IMR-90 (cell line): ENCODE measurements around the gene CLCA2. TPM values are rescaled to one million over a fixed set of nuclear protein-coding genes. Genes with fewer than 3 reads are reported as not detected.

ENCODE experiments used
- ATAC-seq: fragments of 200-7000 bp; cut with Tn5 transposase; 2 replicates; pipeline ENCODE4 v1.9.1; 2020; ENCODE audit warnings: low read depth, mild to moderate bottlenecking, moderate library complexity
- BruUV-seq: library from RNA; stranded (reverse); fragments of 400-500 nt; replicated peaks from 2 replicates; lab custom pipeline; 2021; lab: Mats Ljungman, UMichigan
- CTCF ChIA-PET: fragments of 300-600 bp; formaldehyde crosslinking; extraction: SDS; loops from one replicate; lab custom pipeline; 2021; ENCODE audit warnings: antibody characterized with exemption; lab: Yijun Ruan, JAX
- POLR2A ChIA-PET: fragments of 300-600 bp; sonication (Branson Sonifier 250); formaldehyde crosslinking; loops from one replicate; lab custom pipeline; 2022; ENCODE audit warnings: antibody characterized with exemption; ENCODE audit not compliant: unreplicated experiment; lab: Charles Lee
- DNase-seq: peaks from one replicate; pipeline ENCODE4 v3.0.0; 2013
- H2AFZ ChIP-seq: replicated peaks from 2 replicates; pipeline ENCODE3; 2013; ENCODE audit warnings: low read length, mild to moderate bottlenecking; ENCODE audit not compliant: poor library complexity
- H2AK5ac ChIP-seq: 2 replicates; pipeline ENCODE4 v1.6.1; 2013; ENCODE audit warnings: low read depth, low read length, inconsistent platforms
- H2AK9ac ChIP-seq: replicated peaks from 2 replicates; pipeline ENCODE3; 2013; ENCODE audit warnings: mild to moderate bottlenecking, low read depth, low read length, moderate library complexity; ENCODE audit not compliant: poor library complexity
- H2BK120ac ChIP-seq: 2 replicates; pipeline ENCODE4 v1.6.1; 2013; ENCODE audit warnings: low read depth, low read length, inconsistent platforms
- H2BK15ac ChIP-seq: 3 replicates; pipeline ENCODE4 v1.6.1; 2013; ENCODE audit warnings: low read depth, low read length, inconsistent platforms
- H2BK20ac ChIP-seq: 2 replicates; pipeline ENCODE4 v1.6.1; 2013; ENCODE audit warnings: low read depth, mild to moderate bottlenecking, inconsistent platforms, low read length, moderate library complexity
- H2BK5ac ChIP-seq: 2 replicates; pipeline ENCODE4 v1.6.1; 2013; ENCODE audit warnings: mild to moderate bottlenecking, low read depth, low read length, inconsistent platforms; ENCODE audit not compliant: poor library complexity, severe bottlenecking
- H3K14ac ChIP-seq: replicated peaks from 2 replicates; pipeline ENCODE4 v1.6.1; 2013; ENCODE audit warnings: low read depth, low read length, inconsistent platforms
- H3K18ac ChIP-seq: 2 replicates; pipeline ENCODE4 v1.6.1; 2013; ENCODE audit warnings: low read depth, low read length, control low read depth
- H3K23ac ChIP-seq: 2 replicates; pipeline ENCODE4 v1.6.1; 2013; ENCODE audit warnings: low read depth, low read length, inconsistent platforms
- H3K27ac ChIP-seq: 2 replicates; pipeline ENCODE4 v1.5.1; 2013; ENCODE audit warnings: mild to moderate bottlenecking, control low read depth, low read length; ENCODE audit not compliant: insufficient read depth
- H3K27me3 ChIP-seq: 2 replicates; pipeline ENCODE4 v1.6.1; 2013; ENCODE audit warnings: low read length; ENCODE audit not compliant: control insufficient read depth, insufficient read depth
- H3K36me3 ChIP-seq: 2 replicates; pipeline ENCODE4 v1.6.1; 2013; ENCODE audit warnings: low read length, mixed read lengths; ENCODE audit not compliant: control insufficient read depth, insufficient read depth
- H3K4ac ChIP-seq: 2 replicates; pipeline ENCODE4 v1.6.1; 2013; ENCODE audit warnings: low read depth, low read length, inconsistent platforms
- H3K4me1 ChIP-seq: 2 replicates; pipeline ENCODE4 v1.6.1; 2013; ENCODE audit warnings: low read length, mixed read lengths; ENCODE audit not compliant: control insufficient read depth, insufficient read depth
- H3K4me2 ChIP-seq: 2 replicates; pipeline ENCODE4 v1.6.1; 2013; ENCODE audit warnings: low read depth, mild to moderate bottlenecking, control low read depth, low read length, moderate library complexity
- H3K4me3 ChIP-seq: 2 replicates; pipeline ENCODE4 v1.5.1; 2013; ENCODE audit warnings: low read depth, mild to moderate bottlenecking, control low read depth, low read length, moderate library complexity; ENCODE audit not compliant: insufficient read depth
- H3K56ac ChIP-seq: 2 replicates; pipeline ENCODE4 v1.6.1; 2013; ENCODE audit warnings: low read length, inconsistent platforms; ENCODE audit not compliant: insufficient read depth; ENCODE audit errors: extremely low read depth
- H3K79me1 ChIP-seq, 2 experiments: 2 replicates each; pipeline ENCODE4 v1.6.1; 2013; ENCODE audit warnings: low read length in 2 of 2, inconsistent platforms in 1 of 2, low read depth in 1 of 2
- H3K9ac ChIP-seq: 2 replicates; pipeline ENCODE4 v1.6.1; 2013; ENCODE audit warnings: low read depth, low read length, control low read depth
- H3K9me1 ChIP-seq: 2 replicates; pipeline ENCODE4 v1.6.1; 2013; ENCODE audit warnings: low read length, inconsistent platforms; ENCODE audit not compliant: insufficient read depth
- H3K9me3 ChIP-seq: 2 replicates; pipeline ENCODE4 v1.6.1; 2013; ENCODE audit warnings: low read length; ENCODE audit not compliant: control insufficient read depth, insufficient read depth
- H4K20me1 ChIP-seq: 2 replicates; pipeline ENCODE4 v1.6.1; 2013; ENCODE audit warnings: low read length, inconsistent platforms; ENCODE audit not compliant: insufficient read depth
- H4K5ac ChIP-seq: 2 replicates; pipeline ENCODE4 v1.6.1; 2013; ENCODE audit warnings: mild to moderate bottlenecking, low read depth, low read length, control low read depth
- H4K8ac ChIP-seq, 2 experiments: 2 replicates each; pipeline ENCODE4 v1.6.1; 2013; ENCODE audit warnings: low read depth in 2 of 2, low read length in 2 of 2, control low read depth in 1 of 2, inconsistent platforms in 1 of 2
- H4K91ac ChIP-seq: 2 replicates; pipeline ENCODE4 v1.6.1; 2013; ENCODE audit warnings: low read depth, low read length, inconsistent platforms; ENCODE audit not compliant: insufficient read depth
- BHLHE40 ChIP-seq: fragments of 150-350 bp; IDR thresholded peaks from 2 replicates; pipeline ENCODE4 v1.6.1; 2016; ENCODE audit warnings: mild to moderate bottlenecking, low read depth, low read length
- CEBPB ChIP-seq: IDR thresholded peaks from 2 replicates; pipeline ENCODE4 v1.6.1; 2012; ENCODE audit warnings: low read depth, low read length, improper control_type of control experiment
- ELK1 ChIP-seq: fragments of 150-350 bp; IDR thresholded peaks from 2 replicates; pipeline ENCODE4 v1.6.1; 2016; ENCODE audit warnings: low read depth, mild to moderate bottlenecking, low read length, moderate library complexity, borderline replicate concordance
- MAFK ChIP-seq: IDR thresholded peaks from 2 replicates; pipeline ENCODE4 v1.6.1; 2012; ENCODE audit warnings: low read depth, low read length, improper control_type of control experiment
- MXI1 ChIP-seq: IDR thresholded peaks from 2 replicates; pipeline ENCODE4 v1.6.1; 2012; ENCODE audit warnings: low read depth, mild to moderate bottlenecking, low read length, moderate library complexity, borderline replicate concordance
- POLR2A ChIP-seq: IDR thresholded peaks from 2 replicates; pipeline ENCODE4 v1.6.1; 2012; ENCODE audit warnings: mild to moderate bottlenecking, low read depth, low read length
- RAD21 ChIP-seq: IDR thresholded peaks from 2 replicates; pipeline ENCODE4 v1.6.1; 2012; ENCODE audit warnings: low read length, improper control_type of control experiment
- RCOR1 ChIP-seq: IDR thresholded peaks from 2 replicates; pipeline ENCODE4 v1.6.1; 2012; ENCODE audit warnings: mild to moderate bottlenecking, low read length, improper control_type of control experiment; ENCODE audit not compliant: insufficient replicate concordance
- RFX5 ChIP-seq: IDR thresholded peaks from 2 replicates; pipeline ENCODE4 v1.8.0; 2012; ENCODE audit warnings: low read depth, mild to moderate bottlenecking, low read length, moderate library complexity
- SMC3 ChIP-seq: fragments of 150-350 bp; IDR thresholded peaks from 2 replicates; pipeline ENCODE4 v1.6.1; 2016; ENCODE audit warnings: low read depth, mild to moderate bottlenecking, antibody characterized with exemption, low read length, moderate library complexity
- USF2 ChIP-seq: fragments of 150-350 bp; IDR thresholded peaks from 2 replicates; pipeline ENCODE4 v1.6.1; 2017; ENCODE audit warnings: mild to moderate bottlenecking, antibody characterized with exemption, low read length, low read depth
- WGBS, 2 experiments: methylation state at CpG; one replicate each; pipeline versions ENCODE4 v1.1.5 to v1.1.7; 2013; ENCODE audit warnings: missing lambda C conversion rate in 2 of 2; ENCODE audit not compliant: insufficient read length in 1 of 2; ENCODE audit errors: extremely low coverage in 2 of 2; 5-methylcytosine and 5-hydroxymethylcytosine counted together
- dilution Hi-C: fragments of 300-500 bp; cut with HindIII; formaldehyde crosslinking; loops from one replicate; pipeline ENCODE4 v1.14.3; 2018; ENCODE audit warnings: low sequenced_read_pairs; ENCODE audit not compliant: unreplicated experiment
- in situ Hi-C: fragments of 300-500 bp; cut with MboI; formaldehyde crosslinking; loops from 3 replicates; pipeline ENCODE4 v1.14.3; 2019; ENCODE audit warnings: low sequenced_read_pairs, inconsistent platforms, mixed read lengths
- intact Hi-C: fragments of 100-400 bp; cut with micrococcal nuclease; formaldehyde crosslinking; loops from 2 replicates; pipeline ENCODE4 v1.10.0; 2022
- polyA plus RNA-seq, 3 experiments: library from polyadenylated mRNA; depleted of rRNA; stranded (reverse); fragments of >200 nt; gene quantifications; 2 replicates each; pipeline ENCODE4 v1.2.3, GENCODE V29; 2012; ENCODE audit warnings: low replicate concordance in 1 of 3
- total RNA-seq: library from RNA; depleted of rRNA; stranded (reverse); fragments of >200 nt; gene quantifications from 2 replicates; pipeline ENCODE4 v1.2.3, GENCODE V29; 2012

CLCA2 gene
- total and polyA plus RNA-seq, 2 of the 4 experiments (the other 2 are of a cell fraction), result 0.09 to 0.18 TPM

GRCh38 chr1:86500714-86501113 lies 76.7 kb downstream of the CLCA2 start:
- ATAC-seq (no peak), DNase-seq (peak; percentile 4)
- Histone ChIP-seq H3K4ac (no peak overlapping the region), H2AK5ac (no peak overlapping the region), H3K18ac (no peak overlapping the region), H3K79me1 (no peaks in the 10 kb centered on the region), H3K4me3 (no peak overlapping the region), H2BK5ac (no peak overlapping the region), H4K20me1 (no peaks in the 10 kb centered on the region), H3K36me3 (no peaks in the 10 kb centered on the region), H3K9ac (no peak overlapping the region), H2BK15ac (no peak overlapping the region), H3K27me3 (peaks cover 10% of the 10 kb centered on the region), H3K9me3 (no peaks in the 10 kb centered on the region), H2AK9ac (no peak overlapping the region), H3K9me1 (no peaks in the 10 kb centered on the region), H3K4me2 (no peak overlapping the region), H2BK20ac (no peak overlapping the region), H3K56ac (no peak overlapping the region; the same call in 1 of the 2 replicates), H3K14ac (no peak overlapping the region), H3K23ac (no peak overlapping the region), H4K5ac (no peak overlapping the region), H3K4me1 (peaks cover 2% of the 10 kb centered on the region), H2BK120ac (no peak overlapping the region), H4K8ac (no peak overlapping the region), H4K91ac (no peak overlapping the region), H3K27ac (no peak overlapping the region), H2AFZ (no peak overlapping the region)
- ChIA-PET POLR2A (no interaction called here), CTCF (interaction anchor here (0.7 to 1.4 kb wide), 4 partner anchors 11 to 29 kb away, joined by 3 read pairs; no protein-coding TSS in a partner anchor)
- TF ChIP-seq CEBPB (no peak), RCOR1 (no peak), ELK1 (no peak), RFX5 (no peak), MXI1 (no peak), RAD21 (no peak), POLR2A (no peak), SMC3 (no peak), MAFK (no peak), USF2 (no peak), BHLHE40 (no peak)
- WGBS, 2 experiments, result no CpG with 5 or more reads among the region's 2 CpGs
- BruUV-seq, result no TSS peak
- intact Hi-C loops (loop anchor here (5.0 to 10.0 kb wide), 2 partner anchors 103 to 464 kb away; partner anchors contain the start of gene ODF2L), dilution Hi-C loops (no loop called here), in situ Hi-C loops (no loop called here)
